ENCODE measurements around the gene LRP8. TPM values are rescaled to one million over a fixed set of nuclear protein-coding genes. Genes with fewer than 3 reads are reported as not detected.

The LRP8 gene
- total RNA-seq, 4 donors from 2014 or later: 0.36 to 4.2 (median 1.4) TPM

- DNase-seq: no peak
- no peaks in the 10 kb centered on the region for H3K36me3 ChIP-seq
- no peak overlapping the region for H3K4me3 ChIP-seq
- H3K4me1 ChIP-seq: no peaks in the 10 kb centered on the region
- TF ChIP-seq CTCF (IDR thresholded peaks at IDR 0.05 in 4 of 5, conservative IDR thresholded peaks at IDR 0.05 in 1 of 5): no peak
- no peak for TF ChIP-seq POLR2A (IDR thresholded peaks at IDR 0.05)
- intact Hi-C loops (cut with DNase I; ENCODE audit: low total_unique reads): no loop called here
- no peak for ATAC-seq
- H3K27me3 ChIP-seq: no peaks in the 10 kb centered on the region
- no peak overlapping the region for H3K27ac ChIP-seq
- H3K9me3 ChIP-seq: no peaks in the 10 kb centered on the region
- in situ Hi-C loops (cut with MboI; ENCODE audit: low sequenced_read_pairs in 4 of 4): no loop called here
Measured at GRCh38 chr1:53344921-53345838, 17.3 kb upstream of the LRP8 start.

- H3K36me3 ChIP-seq: no peaks in the 10 kb centered on the region
- no peaks in the 10 kb centered on the region for H3K9me3 ChIP-seq
- intact Hi-C loops (cut with DNase I; ENCODE audit: low total_unique reads): no loop called here
- TF ChIP-seq CTCF (IDR thresholded peaks at IDR 0.05 in 4 of 5, conservative IDR thresholded peaks at IDR 0.05 in 1 of 5): no peak
- TF ChIP-seq POLR2A (IDR thresholded peaks at IDR 0.05): no peak
- DNase-seq: no peak
- no peak for ATAC-seq
- H3K4me1 ChIP-seq: no peaks in the 10 kb centered on the region
- in situ Hi-C loops (cut with MboI; ENCODE audit: low sequenced_read_pairs in 4 of 4): no loop called here
- no peak overlapping the region for H3K4me3 ChIP-seq
- H3K27ac ChIP-seq: no peak overlapping the region
- H3K27me3 ChIP-seq: peaks cover 0 to 8% (median 0%) of the 10 kb centered on the region in 3 donors
Measured at GRCh38 chr1:53343831-53344668, 16.2 kb upstream of the LRP8 start.

GRCh38 chr1:53342735-53343470, 15.0 kb upstream of the LRP8 start:
- no peak for DNase-seq
- in situ Hi-C loops (cut with MboI; ENCODE audit: low sequenced_read_pairs in 4 of 4): no loop called here
- no peaks in the 10 kb centered on the region for H3K4me1 ChIP-seq
- H3K36me3 ChIP-seq: no peaks in the 10 kb centered on the region
- peaks cover 0 to 14% (median 0%) of the 10 kb centered on the region in 3 donors for H3K27me3 ChIP-seq
- intact Hi-C loops (cut with DNase I; ENCODE audit: low total_unique reads): no loop called here
- no peaks in the 10 kb centered on the region for H3K9me3 ChIP-seq
- ATAC-seq: no peak
- H3K4me3 ChIP-seq: no peak overlapping the region
- TF ChIP-seq CTCF (IDR thresholded peaks at IDR 0.05 in 4 of 5, conservative IDR thresholded peaks at IDR 0.05 in 1 of 5): no peak
- no peak for TF ChIP-seq POLR2A (IDR thresholded peaks at IDR 0.05)
- H3K27ac ChIP-seq: no peak overlapping the region

- Histone ChIP-seq H3K27ac (no peak overlapping the region), H3K9me3 (no peaks in the 10 kb centered on the region), H3K36me3 (no peaks in the 10 kb centered on the region), H3K27me3 (peaks cover 0 to 16% (median 0%) of the 10 kb centered on the region in 3 donors), H3K4me3 (no peak overlapping the region), H3K4me1 (no peaks in the 10 kb centered on the region)
- in situ Hi-C loops (cut with MboI; ENCODE audit: low sequenced_read_pairs in 4 of 4) (no loop called here), intact Hi-C loops (cut with DNase I; ENCODE audit: low total_unique reads) (no loop called here)
- ATAC-seq (no peak), DNase-seq (no peak)
- TF ChIP-seq POLR2A (IDR thresholded peaks at IDR 0.05): no peak
Measured at GRCh38 chr1:53341961-53342707, 14.3 kb upstream of the LRP8 start.
